HEK293 (cell line): Measurements from ENCODE around the gene WWOX.

Experiments
- CTCF ChIP-seq: fragments of 450-650 bp; formaldehyde crosslinking; IDR thresholded peaks from 2 replicates; pipeline ENCODE4 v1.5.1; 2016; ENCODE audit warnings: missing biosample characterization, missing genetic modification characterization
- OSR2 ChIP-seq: fragments of 450-650 bp; formaldehyde crosslinking; IDR thresholded peaks from 2 replicates; pipeline ENCODE4 v1.5.1; 2016; ENCODE audit warnings: missing biosample characterization, missing genetic modification characterization
- REST ChIP-seq: fragments of 450-650 bp; formaldehyde crosslinking; IDR thresholded peaks from 2 replicates; pipeline ENCODE4 v1.5.1; 2016; ENCODE audit warnings: missing biosample characterization, missing genetic modification characterization
- ZBTB26 ChIP-seq: fragments of 450-650 bp; formaldehyde crosslinking; optimal IDR thresholded peaks from 2 replicates; pipeline ENCODE3; 2016; ENCODE audit warnings: missing biosample characterization, mild to moderate bottlenecking, missing genetic modification characterization
- ZNF530 ChIP-seq: fragments of 450-650 bp; formaldehyde crosslinking; IDR thresholded peaks from 2 replicates; pipeline ENCODE4 v1.5.1; 2016; ENCODE audit warnings: low read depth, missing biosample characterization, missing genetic modification characterization
- ZNF558 ChIP-seq: fragments of 450-650 bp; formaldehyde crosslinking; IDR thresholded peaks from 2 replicates; pipeline ENCODE4 v1.5.1; 2016; ENCODE audit warnings: missing biosample characterization, missing genetic modification characterization

- TF ChIP-seq CTCF (tag by site-specific recombination) (no peak), ZBTB26 (tag by site-specific recombination) (no peak), ZNF558 (no peak), REST (no peak), OSR2 (no peak), ZNF530 (tag by site-specific recombination) (no peak)
These were observed 830.4 kb downstream of the WWOX start for GRCh38 chr16:78929841-78930240.
